KMS-11 (cell line): ENCODE results near the gene TSPAN5.

Experiments
- H2AFZ ChIP-seq: fragments of 200-600 bp; sonication (generic); 2 replicates; pipeline ENCODE4 v1.6.1; 2016; ENCODE audit warnings: antibody characterized with exemption, mixed run types, low read depth
- H3K27ac ChIP-seq: fragments of 200-600 bp; sonication (generic); 2 replicates; pipeline ENCODE4 v1.6.1; 2016; ENCODE audit warnings: mild to moderate bottlenecking, mixed run types
- H3K27me3 ChIP-seq: fragments of 200-600 bp; sonication (generic); 2 replicates; pipeline ENCODE4 v1.6.1; 2017; ENCODE audit warnings: mild to moderate bottlenecking, low read depth, mixed run types, moderate library complexity; ENCODE audit not compliant: insufficient read depth
- H3K36me3 ChIP-seq: fragments of 200-600 bp; sonication (generic); 2 replicates; pipeline ENCODE4 v1.6.1; 2017; ENCODE audit warnings: mild to moderate bottlenecking, mixed run types; ENCODE audit not compliant: insufficient read depth
- H3K4me1 ChIP-seq: fragments of 200-600 bp; sonication (generic); 2 replicates; pipeline ENCODE4 v1.6.1; 2016; ENCODE audit warnings: mild to moderate bottlenecking, low read depth, mixed run types; ENCODE audit not compliant: poor library complexity, severe bottlenecking
- H3K4me2 ChIP-seq: fragments of 200-600 bp; sonication (generic); 2 replicates; pipeline ENCODE4 v1.7.0; 2016; ENCODE audit warnings: mild to moderate bottlenecking, mixed run types
- H3K4me3 ChIP-seq: fragments of 200-600 bp; sonication (generic); IDR thresholded peaks from 2 replicates; pipeline ENCODE4 v1.6.1; 2017; ENCODE audit warnings: low read depth, low read length, mixed read lengths; ENCODE audit not compliant: insufficient read depth
- H3K79me2 ChIP-seq: fragments of 200-600 bp; sonication (generic); 2 replicates; pipeline ENCODE4 v1.6.1; 2016; ENCODE audit warnings: low read depth, mixed run types; ENCODE audit not compliant: insufficient read depth
- H3K9ac ChIP-seq: fragments of 200-600 bp; sonication (generic); 2 replicates; pipeline ENCODE4 v1.6.1; 2016; ENCODE audit warnings: mild to moderate bottlenecking, mixed run types
- H4K20me1 ChIP-seq: fragments of 200-600 bp; sonication (generic); 2 replicates; pipeline ENCODE4 v1.6.1; 2016; ENCODE audit warnings: mild to moderate bottlenecking, mixed run types; ENCODE audit not compliant: insufficient read depth
- CTCF ChIP-seq: fragments of 200-600 bp; sonication (generic); conservative IDR thresholded peaks from 2 replicates; pipeline ENCODE4 v1.6.1; 2017; ENCODE audit warnings: low read depth, mild to moderate bottlenecking, antibody characterized with exemption, low read length, moderate library complexity, mixed read lengths

TSPAN5 gene

GRCh38 chr4:98610926-98611676 is 47.3 kb downstream of the TSPAN5 start:
- H3K9ac ChIP-seq: no peak overlapping the region
- no peaks in the 10 kb centered on the region for H3K27me3 ChIP-seq
- H3K4me3 ChIP-seq: no peak overlapping the region
- no peak overlapping the region for H2AFZ ChIP-seq
- no peak overlapping the region for H3K4me2 ChIP-seq
- no peaks in the 10 kb centered on the region for H3K79me2 ChIP-seq
- no peak for TF ChIP-seq CTCF
- no peaks in the 10 kb centered on the region for H3K36me3 ChIP-seq
- H4K20me1 ChIP-seq: no peaks in the 10 kb centered on the region
- no peak overlapping the region for H3K27ac ChIP-seq
- H3K4me1 ChIP-seq: no peaks in the 10 kb centered on the region

- H3K4me1 ChIP-seq: no peaks in the 10 kb centered on the region
- no peaks in the 10 kb centered on the region for H3K79me2 ChIP-seq
- no peaks in the 10 kb centered on the region for H4K20me1 ChIP-seq
These were observed 48.0 kb downstream of the TSPAN5 start for GRCh38 chr4:98610431-98610830.

GRCh38 chr4:98609934-98610333 is 48.5 kb downstream of the TSPAN5 start:
- Histone ChIP-seq H4K20me1 (no peaks in the 10 kb centered on the region), H3K4me3 (no peak overlapping the region), H3K4me1 (no peaks in the 10 kb centered on the region), H3K9ac (no peak overlapping the region), H3K4me2 (no peak overlapping the region), H2AFZ (no peak overlapping the region), H3K27me3 (no peaks in the 10 kb centered on the region), H3K36me3 (no peaks in the 10 kb centered on the region), H3K79me2 (no peaks in the 10 kb centered on the region), H3K27ac (no peak overlapping the region)
- TF ChIP-seq CTCF: no peak

More at GRCh38 chr4:98610431-98610830, 48.0 kb downstream of the TSPAN5 start:
- Histone ChIP-seq H3K9ac (no peak overlapping the region), H3K27me3 (no peaks in the 10 kb centered on the region), H3K27ac (no peak overlapping the region), H3K4me2 (no peak overlapping the region), H2AFZ (no peak overlapping the region), H3K4me3 (no peak overlapping the region), H3K36me3 (no peaks in the 10 kb centered on the region)
- TF ChIP-seq CTCF: no peak

- Histone ChIP-seq H3K4me3 (no peak overlapping the region), H3K9ac (no peak overlapping the region), H2AFZ (no peak overlapping the region), H3K36me3 (no peaks in the 10 kb centered on the region), H4K20me1 (no peaks in the 10 kb centered on the region), H3K27ac (no peak overlapping the region), H3K4me2 (no peak overlapping the region), H3K79me2 (no peaks in the 10 kb centered on the region), H3K27me3 (no peaks in the 10 kb centered on the region), H3K4me1 (no peaks in the 10 kb centered on the region)
- no peak for TF ChIP-seq CTCF
These were observed 50.1 kb downstream of the TSPAN5 start for GRCh38 chr4:98608356-98608755.
